A549 (cell line): ENCODE measurements around the gene ATG10.

Experiments used
- CEBPB ChIP-seq, 2 experiments: fragments of >200 bp in 1 of 2; sonication (Bioruptor Twin) in 1 of 2; formaldehyde crosslinking in 1 of 2; IDR thresholded peaks; 2 replicates each; pipeline ENCODE4 v1.6.1; 2012 to 2016
- CHD4 ChIP-seq: fragments of 200-600 bp; sonication (generic); IDR thresholded peaks from 2 replicates; pipeline ENCODE4 v1.6.1; 2016; ENCODE audit warnings: antibody characterized with exemption, mild to moderate bottlenecking, borderline replicate concordance
- CTCF ChIP-seq: fragments of >200 bp; sonication (Bioruptor Twin); formaldehyde crosslinking; IDR thresholded peaks from 3 replicates; pipeline ENCODE4 v1.5.1; 2016

GRCh38 chr5:82218374-82219156 is 246.7 kb downstream of the ATG10 start:
- no peak for TF ChIP-seq CHD4
- TF ChIP-seq CTCF, result no peak
- TF ChIP-seq CEBPB (IDR thresholded peaks at IDR 0.05), result no peak
